Kidney epithelial cell (primary cell): ENCODE data around the gene KCNK3. TPM values are rescaled to one million over a fixed set of nuclear protein-coding genes. Genes with fewer than 3 reads are reported as not detected.

Experiments
- DNase-seq: peaks from one replicate; pipeline ENCODE4 v3.0.0-alpha.2; 2010; ENCODE audit warnings: low read depth
- H3K27me3 ChIP-seq: 2 replicates; pipeline ENCODE4 v1.6.0; 2011; ENCODE audit warnings: low read length; ENCODE audit not compliant: control insufficient read depth, insufficient read depth
- H3K36me3 ChIP-seq: 2 replicates; pipeline ENCODE4 v1.5.1; 2011; ENCODE audit warnings: low read length; ENCODE audit not compliant: control insufficient read depth, insufficient read depth
- H3K4me3 ChIP-seq: 2 replicates; pipeline ENCODE4 v1.5.1; 2011; ENCODE audit warnings: low read depth, mild to moderate bottlenecking, control low read depth, low read length
- CTCF ChIP-seq: IDR thresholded peaks from 2 replicates; pipeline ENCODE4 v1.5.1; 2011; ENCODE audit warnings: mild to moderate bottlenecking, moderate library complexity, low read length, control low read depth, inconsistent platforms; ENCODE audit not compliant: insufficient read depth, poor library complexity, severe bottlenecking
- total RNA-seq: library from RNA; depleted of rRNA; stranded (reverse); fragments of >200 nt; gene quantifications from 2 replicates; pipeline ENCODE4 v1.2.3, GENCODE V29; 2015

Gene KCNK3
- total RNA-seq, 1 donor from 2014 or later, result 13.9 TPM

GRCh38 chr2:26672818-26673393 lies 19.6 kb upstream of the KCNK3 start:
- Histone ChIP-seq H3K27me3 (peaks cover 12% of the 10 kb centered on the region), H3K4me3 (no peak overlapping the region), H3K36me3 (no peaks in the 10 kb centered on the region)
- TF ChIP-seq CTCF, result no peak
- no peak for DNase-seq

DNA sequence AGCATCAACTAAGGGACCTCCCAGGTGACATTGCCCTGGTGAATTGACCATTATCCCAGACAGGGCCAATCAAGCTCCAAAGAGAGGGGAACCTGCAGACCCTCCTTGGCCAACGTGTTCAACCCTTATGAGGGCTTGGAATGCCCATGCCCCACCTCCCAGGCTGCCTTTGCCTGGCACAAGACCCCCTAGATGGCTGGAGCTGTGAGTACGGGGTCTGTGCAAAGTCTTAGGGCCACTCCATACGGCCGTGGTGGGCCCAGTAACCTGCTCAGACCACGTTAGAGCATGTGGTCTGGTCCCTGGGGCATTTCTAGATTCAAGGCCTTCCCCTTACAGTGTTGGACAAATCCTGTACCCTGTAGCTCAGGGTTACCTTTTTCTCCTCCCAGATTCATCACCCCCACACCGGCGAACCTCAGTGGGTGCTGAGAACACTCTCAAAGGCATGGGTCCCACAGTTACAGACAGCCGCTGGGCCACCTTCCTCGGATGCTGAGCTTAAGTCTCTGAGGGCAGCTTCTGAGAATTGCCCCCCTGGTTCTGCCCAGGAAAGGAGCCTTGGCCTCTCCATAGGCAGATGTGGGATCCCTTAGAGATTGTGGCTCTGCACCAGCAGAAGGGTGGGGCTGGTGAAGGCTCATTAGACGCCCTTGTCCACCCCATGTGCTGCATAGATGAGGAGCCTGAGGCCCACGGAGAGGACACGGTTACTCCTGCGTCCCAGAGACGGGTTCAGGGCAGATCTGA lies 18.3 kb upstream of the KCNK3 start:
- Histone ChIP-seq H3K4me3 (no peak overlapping the region), H3K36me3 (no peaks in the 10 kb centered on the region), H3K27me3 (peaks cover 12% of the 10 kb centered on the region)
- no peak for TF ChIP-seq CTCF
- no peak for DNase-seq

- Histone ChIP-seq H3K36me3 (no peaks in the 10 kb centered on the region), H3K27me3 (peaks cover 12% of the 10 kb centered on the region), H3K4me3 (no peak overlapping the region)
- no peak for TF ChIP-seq CTCF
- DNase-seq, result no peak
Observed at GRCh38 chr2:26674771-26675170, 17.8 kb upstream of the KCNK3 start.

DNA sequence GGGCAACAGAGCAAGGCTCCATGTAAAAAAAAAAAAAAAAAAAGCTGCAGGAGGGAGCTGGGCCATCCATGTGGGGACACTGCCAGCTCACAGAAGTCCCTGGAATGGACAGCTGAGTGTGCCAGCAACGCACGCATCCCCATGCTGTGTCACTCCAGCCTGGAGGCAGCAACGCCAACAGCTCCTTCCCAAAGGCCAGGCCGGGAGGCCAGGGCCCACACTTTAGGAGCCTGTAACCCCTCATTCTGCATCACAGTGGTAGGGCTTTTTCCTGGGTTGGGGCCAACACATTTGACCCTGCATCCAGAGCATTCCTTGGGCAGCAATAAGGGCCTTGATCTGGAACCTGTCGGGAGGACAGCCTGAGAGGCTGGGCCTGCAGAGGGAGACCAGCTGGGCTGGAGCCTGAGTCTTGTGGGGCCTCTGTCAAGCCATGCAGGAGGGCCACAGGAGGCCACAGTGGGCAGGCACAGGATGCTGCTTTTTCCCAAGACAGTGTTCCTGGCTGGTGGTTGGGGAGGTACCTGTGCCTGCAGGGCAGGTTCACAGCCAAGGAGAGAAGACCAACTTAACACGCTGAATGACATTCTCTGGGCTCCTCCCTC lies 16.8 kb upstream of the KCNK3 start:
- Histone ChIP-seq H3K36me3 (no peaks in the 10 kb centered on the region), H3K4me3 (no peak overlapping the region), H3K27me3 (peaks cover 14% of the 10 kb centered on the region)
- DNase-seq, result no peak
- no peak for TF ChIP-seq CTCF

DNA sequence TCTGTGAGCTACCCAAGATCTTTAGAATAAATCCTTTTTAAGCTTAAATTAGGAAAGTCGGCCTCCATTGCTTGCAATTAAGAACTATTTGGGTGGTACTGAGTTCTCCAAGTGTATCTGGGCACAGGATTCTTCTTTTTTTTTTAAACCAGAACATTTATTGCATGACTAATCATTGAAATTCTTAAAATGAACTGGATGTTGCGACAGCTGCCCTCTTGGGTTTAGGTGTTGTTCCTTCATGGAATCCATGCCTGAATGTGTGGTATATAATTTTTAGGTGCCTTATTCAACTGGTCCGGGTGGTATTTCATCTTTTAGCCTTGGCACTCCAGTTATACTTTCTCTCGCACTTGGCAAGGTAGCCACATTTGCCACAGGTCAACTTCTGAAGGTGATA lies 14.5 kb upstream of the KCNK3 start:
- Histone ChIP-seq H3K4me3 (no peak overlapping the region), H3K27me3 (peaks cover 5% of the 10 kb centered on the region), H3K36me3 (no peaks in the 10 kb centered on the region)
- DNase-seq, result no peak
- TF ChIP-seq CTCF, result no peak
